H9 (cell line): Measurements from ENCODE around the gene CDK5RAP1. TPM values are rescaled to one million over a fixed set of nuclear protein-coding genes. Genes with fewer than 3 reads are reported as not detected.

ENCODE experiments used
- DNase-seq: peaks from one replicate; pipeline ENCODE4 v3.0.0-alpha.2; 2017
- H2AFZ ChIP-seq: one replicate; pipeline ENCODE4 v1.6.1; 2013; ENCODE audit warnings: mild to moderate bottlenecking, low read length, control low read depth, moderate library complexity
- H2AK5ac ChIP-seq: 2 replicates; pipeline ENCODE4 v1.6.1; 2013; ENCODE audit warnings: low read length, control low read depth, mixed read lengths; ENCODE audit not compliant: insufficient read length
- H2BK120ac ChIP-seq: one replicate; pipeline ENCODE4 v1.6.1; 2013; ENCODE audit warnings: low read depth, mild to moderate bottlenecking, low read length, control low read depth, inconsistent platforms; ENCODE audit not compliant: poor library complexity, severe bottlenecking
- H2BK12ac ChIP-seq: 2 replicates; pipeline ENCODE4 v1.6.1; 2013; ENCODE audit warnings: low read length, control low read depth, mixed read lengths, low read depth; ENCODE audit not compliant: insufficient read length
- H2BK15ac ChIP-seq: 2 replicates; pipeline ENCODE4 v1.6.1; 2013; ENCODE audit warnings: low read depth, low read length, control low read depth
- H2BK20ac ChIP-seq: one replicate; pipeline ENCODE4 v1.6.1; 2013; ENCODE audit warnings: low read depth, mild to moderate bottlenecking, low read length, control low read depth, inconsistent platforms; ENCODE audit not compliant: poor library complexity, severe bottlenecking
- H2BK5ac ChIP-seq: 2 replicates; pipeline ENCODE4 v1.6.1; 2013; ENCODE audit warnings: low read length, control low read depth, mixed read lengths; ENCODE audit not compliant: insufficient read length
- H3K14ac ChIP-seq: 2 replicates; pipeline ENCODE4 v1.6.1; 2013; ENCODE audit warnings: low read length, control low read depth; ENCODE audit not compliant: insufficient read depth
- H3K18ac ChIP-seq: 2 replicates; pipeline ENCODE4 v1.6.1; 2013; ENCODE audit warnings: low read depth, mild to moderate bottlenecking, mixed read lengths, low read length, control low read depth; ENCODE audit not compliant: insufficient read length
- H3K23ac ChIP-seq: 2 replicates; pipeline ENCODE4 v1.6.1; 2013; ENCODE audit warnings: low read length, control low read depth, mixed read lengths, low read depth; ENCODE audit not compliant: insufficient read length
- H3K23me2 ChIP-seq: 2 replicates; pipeline ENCODE4 v1.6.1; 2013; ENCODE audit warnings: low read depth, mild to moderate bottlenecking, mixed read lengths, low read length, control low read depth; ENCODE audit not compliant: insufficient read length, poor library complexity, severe bottlenecking
- H3K27ac ChIP-seq: 2 replicates; pipeline ENCODE4 v1.5.1; 2013; ENCODE audit warnings: low read length, control low read depth, mixed read lengths, low read depth; ENCODE audit not compliant: insufficient read length
- H3K27me3 ChIP-seq: 2 replicates; pipeline ENCODE4 v1.6.1; 2013; ENCODE audit warnings: low read length, control low read depth, inconsistent platforms; ENCODE audit not compliant: insufficient read depth
- H3K4ac ChIP-seq: 2 replicates; pipeline ENCODE4 v1.6.1; 2013; ENCODE audit warnings: low read depth, mild to moderate bottlenecking, control low read depth, inconsistent platforms, low read length, moderate library complexity
- H3K4me1 ChIP-seq: 2 replicates; pipeline ENCODE4 v1.6.1; 2013; ENCODE audit warnings: low read length, control low read depth, inconsistent platforms; ENCODE audit not compliant: insufficient read depth
- H3K4me2 ChIP-seq: 2 replicates; pipeline ENCODE4 v1.6.1; 2013; ENCODE audit warnings: low read length, control low read depth, mixed read lengths; ENCODE audit not compliant: insufficient read length, insufficient read depth
- H3K56ac ChIP-seq: 2 replicates; pipeline ENCODE4 v1.6.1; 2013; ENCODE audit warnings: low read depth, mild to moderate bottlenecking, mixed read lengths, low read length, control low read depth; ENCODE audit not compliant: insufficient read length
- H3K79me1 ChIP-seq: 2 replicates; pipeline ENCODE4 v1.6.1; 2013; ENCODE audit warnings: low read depth, mild to moderate bottlenecking, moderate library complexity, low read length, control low read depth, inconsistent platforms; ENCODE audit not compliant: insufficient read depth, poor library complexity, severe bottlenecking
- H3K79me2 ChIP-seq: 2 replicates; pipeline ENCODE4 v1.6.1; 2013; ENCODE audit warnings: low read length, control low read depth, inconsistent platforms; ENCODE audit not compliant: insufficient read depth
- H3K9ac ChIP-seq: 2 replicates; pipeline ENCODE4 v1.6.1; 2013; ENCODE audit warnings: low read length, control low read depth, mixed read lengths; ENCODE audit not compliant: insufficient read length; ENCODE audit errors: extremely low read depth
- H3K9me3 ChIP-seq: one replicate; pipeline ENCODE4 v1.6.1; 2013; ENCODE audit warnings: low read depth, low read length, inconsistent platforms; ENCODE audit not compliant: control insufficient read depth
- H3T11ph ChIP-seq: one replicate; pipeline ENCODE4 v1.6.1; 2013; ENCODE audit warnings: mild to moderate bottlenecking, low read length, control low read depth, inconsistent platforms
- H4K20me1 ChIP-seq: one replicate; pipeline ENCODE4 v1.6.1; 2013; ENCODE audit not compliant: control insufficient read depth, insufficient read length, insufficient read depth
- H4K5ac ChIP-seq: 2 replicates; pipeline ENCODE4 v1.6.1; 2013; ENCODE audit warnings: low read depth, mild to moderate bottlenecking, mixed read lengths, low read length, control low read depth; ENCODE audit not compliant: insufficient read length
- H4K8ac ChIP-seq: replicated peaks from 2 replicates; pipeline ENCODE4 v1.6.1; 2013; ENCODE audit warnings: low read length, control low read depth, mixed read lengths, low read depth; ENCODE audit not compliant: insufficient read length
- H4K91ac ChIP-seq: 2 replicates; pipeline ENCODE4 v1.6.1; 2013; ENCODE audit warnings: low read depth, mild to moderate bottlenecking, moderate library complexity, mixed read lengths, low read length, control low read depth; ENCODE audit not compliant: insufficient read length
- H3K27ac Mint-ChIP-seq, 3 experiments: 2 replicates in 2 of 3; 3 replicates in 1 of 3; pipeline ENCODE4 v1.8.0; 2020 to 2021; ENCODE audit warnings: mixed read lengths in 3 of 3, mild to moderate bottlenecking in 1 of 3, moderate library complexity in 1 of 3
- H3K27me3 Mint-ChIP-seq: 2 replicates; pipeline ENCODE4 v1.8.0; 2021; ENCODE audit warnings: low read depth, mild to moderate bottlenecking, moderate library complexity, mixed read lengths
- H3K36me3 Mint-ChIP-seq, 3 experiments: 2 replicates in 2 of 3; 3 replicates in 1 of 3; pipeline ENCODE4 v1.8.0; 2020 to 2021; ENCODE audit warnings: low read depth in 3 of 3, mixed read lengths in 3 of 3; ENCODE audit not compliant: insufficient read depth in 1 of 3
- H3K4me1 Mint-ChIP-seq, 2 experiments: 2 replicates each; pipeline ENCODE4 v1.8.0; 2020; ENCODE audit warnings: mixed read lengths in 2 of 2
- H3K4me3 Mint-ChIP-seq, 2 experiments: 2 replicates in 1 of 2; 3 replicates in 1 of 2; pipeline ENCODE4 v1.8.0; 2020 to 2021; ENCODE audit warnings: mild to moderate bottlenecking in 2 of 2, mixed read lengths in 2 of 2, moderate library complexity in 1 of 2
- H3K9me3 Mint-ChIP-seq, 2 experiments: 2 replicates in 1 of 2; 3 replicates in 1 of 2; pipeline ENCODE4 v1.8.0; 2020; ENCODE audit warnings: mild to moderate bottlenecking in 2 of 2, mixed read lengths in 2 of 2, moderate library complexity in 1 of 2
- CTCF ChIP-seq: fragments of 200-600 bp; sonication (generic); conservative IDR thresholded peaks from 3 replicates; pipeline ENCODE4 v1.8.0; 2021; ENCODE audit warnings: antibody characterized with exemption, mild to moderate bottlenecking
- WGBS: extraction: QIAGEN DNeasy Blood & Tissue Kit; methylation state at CpG from one replicate; pipeline ENCODE4 v1.1.7; 2013; ENCODE audit warnings: missing lambda C conversion rate, low lambda C conversion rate, mixed read lengths; ENCODE audit not compliant: insufficient read length; ENCODE audit errors: extremely low coverage; 5-methylcytosine and 5-hydroxymethylcytosine counted together
- total RNA-seq: library from RNA; stranded (reverse); gene quantifications from 2 replicates; pipeline ENCODE4 v1.2.1, GENCODE V29; 2021

CDK5RAP1 gene
- total RNA-seq, 1 experiment from 2014 or later = 66.4 TPM

- no peak overlapping the region for H3K18ac ChIP-seq
- H3K27ac ChIP-seq = no peak overlapping the region
- peaks cover 3% of the 10 kb centered on the region in 2 experiments; a peak in 2 of 4 replicates for H3K4me1 Mint-ChIP-seq
- H3K14ac ChIP-seq = no peak overlapping the region
- H3K27me3 Mint-ChIP-seq = peaks cover 1% of the 10 kb centered on the region; the same call in 1 of the 2 replicates
- no peak overlapping the region for H2BK15ac ChIP-seq
- H2AFZ ChIP-seq = no peak overlapping the region
- H3K79me2 ChIP-seq = no peaks in the 10 kb centered on the region
- H3K56ac ChIP-seq = no peak overlapping the region
- TF ChIP-seq CTCF = no peak
- no peaks in the 10 kb centered on the region for H3K36me3 Mint-ChIP-seq
- no peak overlapping the region for H3T11ph ChIP-seq
- H3K9me3 ChIP-seq = no peaks in the 10 kb centered on the region
- H4K8ac ChIP-seq = no peak overlapping the region
- H3K4me2 ChIP-seq = no peak overlapping the region
- no peak overlapping the region for H2AK5ac ChIP-seq
- H2BK20ac ChIP-seq = no peak overlapping the region
- no peak overlapping the region for H4K5ac ChIP-seq
- H3K23ac ChIP-seq = no peak overlapping the region
- no peaks in the 10 kb centered on the region for H3K23me2 ChIP-seq
- H3K27ac Mint-ChIP-seq = no peak overlapping the region
- no peak overlapping the region for H3K4ac ChIP-seq
- H2BK5ac ChIP-seq = no peak overlapping the region
- H3K4me3 Mint-ChIP-seq = no peak overlapping the region
- no peaks in the 10 kb centered on the region for H3K27me3 ChIP-seq
- H3K9me3 Mint-ChIP-seq = peaks cover 0 to 3% of the 10 kb centered on the region in 2 experiments; a peak in 2 of 5 replicates
- no peak overlapping the region for H3K9ac ChIP-seq
- H3K79me1 ChIP-seq = no peaks in the 10 kb centered on the region
- no CpG with 5 or more reads among the region's 6 CpGs for WGBS
- no peak overlapping the region for H2BK12ac ChIP-seq
- no peak overlapping the region for H4K91ac ChIP-seq
- H4K20me1 ChIP-seq = no peaks in the 10 kb centered on the region
- no peak for DNase-seq
- H3K4me1 ChIP-seq = no peaks in the 10 kb centered on the region
- H2BK120ac ChIP-seq = no peak overlapping the region
Observed at GRCh38 chr20:33310327-33310899, 90.9 kb downstream of the CDK5RAP1 start.
